ENCODE results near the gene OSCP1.

The OSCP1 gene

DNA sequence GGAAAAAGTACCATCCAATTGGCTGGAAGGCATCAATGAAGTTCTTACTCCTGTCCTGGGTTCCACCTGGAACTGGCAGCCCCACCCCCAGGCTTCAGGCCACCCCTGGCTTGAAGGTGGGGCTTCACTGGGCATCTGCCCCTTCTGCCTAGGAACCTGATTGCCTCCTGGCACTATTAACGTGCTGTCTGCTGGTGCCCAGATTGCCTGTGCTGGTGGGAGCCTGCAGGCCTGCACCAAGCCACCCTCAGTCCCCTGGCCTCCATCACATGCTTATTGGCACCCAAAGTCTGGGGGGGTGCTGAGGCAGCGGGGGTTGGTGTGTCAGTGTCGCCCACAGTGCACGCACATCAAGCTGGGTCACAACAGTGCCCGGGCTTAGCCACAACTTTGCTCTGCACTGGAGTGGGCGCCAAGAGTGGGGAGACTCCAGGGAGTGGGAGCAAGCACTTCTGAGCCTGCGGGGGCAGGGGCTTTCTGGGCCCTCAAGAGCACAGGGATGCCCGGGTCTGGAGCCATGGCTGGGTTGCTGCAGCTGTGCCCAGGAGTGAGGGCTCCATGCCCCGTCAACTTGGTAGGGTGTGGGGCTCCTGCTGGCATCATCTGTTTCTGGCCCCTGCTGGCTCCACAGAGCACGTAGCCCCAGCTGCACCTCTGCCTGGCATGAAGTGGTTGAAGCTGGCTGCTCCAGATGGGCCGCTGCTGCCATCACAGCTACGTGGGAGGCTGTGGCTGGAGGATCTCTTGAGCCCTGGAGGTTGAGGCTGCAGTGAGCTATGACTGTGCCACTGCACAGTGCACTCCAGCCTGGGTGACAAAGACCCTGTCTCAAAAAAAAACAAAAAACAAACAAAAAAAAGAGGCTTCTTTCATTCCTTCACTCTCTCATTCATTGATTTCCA, 48.4 kb downstream of the OSCP1 start:
- DNase-seq (ENCODE audit: low read depth): no peak

DNA sequence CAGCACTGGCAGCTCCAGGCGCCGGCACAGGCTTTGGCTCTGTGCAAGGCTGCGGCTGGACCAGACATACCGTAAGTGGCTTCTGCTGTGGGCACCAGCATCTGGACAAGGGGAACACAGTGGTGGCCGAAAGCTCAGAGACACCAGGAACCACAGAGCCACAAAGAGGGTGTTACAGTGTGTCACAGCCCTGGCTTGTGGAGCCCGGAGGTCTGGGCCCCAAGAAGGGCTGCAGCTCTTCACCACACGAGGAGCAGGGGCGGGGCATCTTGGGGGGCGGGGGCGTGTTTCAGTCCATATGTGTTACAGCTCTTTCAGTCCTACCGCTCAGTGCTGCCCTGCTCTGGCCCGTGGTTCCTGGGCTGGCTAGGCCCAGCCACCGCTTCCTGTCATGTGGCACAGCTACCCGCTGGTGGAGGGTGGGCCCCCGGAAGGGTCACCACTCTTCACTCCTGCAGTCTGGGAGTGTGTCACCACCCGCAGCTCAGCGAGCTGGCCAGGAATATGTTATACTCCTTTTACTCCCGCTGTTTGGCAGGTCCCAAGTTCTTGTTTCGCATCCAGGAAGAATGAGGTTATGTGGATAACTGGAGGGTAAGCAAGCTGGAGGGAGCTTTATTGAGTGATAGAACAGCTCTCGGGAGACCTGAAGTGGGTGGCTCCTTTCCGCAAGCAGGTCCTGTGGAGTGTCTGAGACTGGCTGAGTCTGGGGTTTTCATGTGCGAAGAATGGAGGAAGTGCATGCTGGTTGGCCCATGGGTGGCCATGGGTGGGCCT, 49.2 kb downstream of the OSCP1 start:
- DNase-seq (ENCODE audit: low read depth): no peak

DNA sequence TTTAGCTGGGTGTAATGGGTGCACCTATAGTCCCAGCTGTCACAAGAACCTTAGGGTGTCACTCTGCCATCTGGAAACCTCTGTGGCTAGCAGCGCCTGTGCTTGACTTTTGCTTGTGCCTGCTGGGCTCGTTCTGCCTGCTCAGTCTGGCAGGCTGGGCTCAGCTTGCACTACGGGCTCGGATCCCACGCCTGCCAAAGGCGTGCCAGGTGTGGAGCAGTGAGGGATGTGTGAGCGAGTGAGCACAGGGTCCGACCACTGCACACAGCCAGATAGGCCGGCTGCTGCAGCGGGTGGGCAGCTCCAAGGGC, 49.8 kb downstream of the OSCP1 start:
- no peak for DNase-seq (ENCODE audit: low read depth)

DNA sequence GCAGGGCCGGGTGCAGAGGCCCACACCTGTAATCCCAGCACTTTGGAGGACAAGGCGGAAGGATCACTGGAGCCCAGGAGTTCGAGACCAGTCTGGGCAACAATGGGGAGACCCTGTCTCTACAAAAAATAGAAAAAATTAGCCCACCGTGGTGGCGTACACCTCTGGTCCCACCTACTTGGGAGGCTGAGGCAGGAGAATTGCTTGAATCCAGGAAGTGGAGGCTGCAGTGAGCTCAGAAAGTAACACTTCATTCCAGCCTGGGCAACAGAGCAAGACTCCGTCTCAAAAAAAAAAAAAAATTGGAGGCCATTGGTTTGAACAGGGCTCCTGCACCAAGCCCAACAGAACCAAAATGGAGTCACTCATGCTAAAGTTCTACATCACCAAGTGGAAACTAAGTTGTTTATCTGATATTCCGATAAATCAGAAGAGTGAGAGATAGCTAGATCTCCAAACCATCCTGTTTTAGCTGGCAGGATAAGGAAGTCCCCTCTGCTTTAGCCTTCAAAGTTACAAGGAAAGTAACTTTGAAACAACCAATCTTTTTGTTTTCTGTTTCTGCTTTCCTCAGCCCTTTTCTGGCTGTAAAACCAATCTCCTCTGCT, 51.8 kb downstream of the OSCP1 start:
- no peak for DNase-seq (ENCODE audit: low read depth)

DNA sequence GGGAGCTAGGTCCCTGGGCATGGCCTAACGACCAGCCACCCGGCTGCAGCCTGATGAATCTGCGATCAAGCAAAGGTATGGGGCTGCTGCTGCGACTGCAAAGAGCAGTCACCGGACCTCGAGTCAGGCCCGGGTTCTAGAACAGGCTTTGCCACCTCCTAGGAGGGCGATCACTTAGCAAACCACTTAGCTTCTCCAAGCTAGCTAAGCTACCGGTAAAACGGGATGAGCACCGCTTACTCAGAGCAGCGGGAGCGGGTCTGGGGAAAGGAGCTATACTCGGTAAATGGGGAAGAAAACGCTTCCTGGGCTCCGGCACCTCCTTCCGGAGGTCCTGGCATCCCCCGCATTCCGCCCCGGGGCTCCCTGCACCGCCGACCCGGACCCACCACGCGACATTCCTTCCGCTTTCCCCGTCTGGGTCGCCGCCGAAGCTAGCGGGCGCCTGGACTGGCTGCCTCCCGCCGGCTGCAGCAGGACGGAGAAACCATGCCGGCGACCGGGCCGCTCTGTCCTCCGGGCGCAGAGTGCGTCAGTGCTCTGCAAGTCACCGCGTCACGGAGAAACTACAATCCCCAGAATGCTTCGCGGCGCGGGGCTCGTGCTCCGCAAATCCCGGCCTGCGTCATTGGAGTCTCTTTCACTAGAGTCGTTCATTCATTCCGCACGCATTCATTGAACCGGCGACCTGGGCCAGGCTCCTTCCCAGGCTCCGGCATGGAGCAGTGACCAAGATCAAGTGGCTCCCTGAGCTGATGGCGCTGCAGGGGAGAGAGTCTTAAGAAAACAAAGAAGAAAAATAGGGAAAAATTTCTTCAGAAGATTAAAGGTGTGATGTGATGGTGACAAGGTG, 52.6 kb downstream of the OSCP1 start, which contains the start of gene LSM10:
Gene LSM10 (minus strand): TSS at position 531 of the 853 bp plus-strand sequence. CDS start 3,779 bp downstream, outside the sequence.
- peak; percentile 82 for DNase-seq (ENCODE audit: low read depth)

DNA sequence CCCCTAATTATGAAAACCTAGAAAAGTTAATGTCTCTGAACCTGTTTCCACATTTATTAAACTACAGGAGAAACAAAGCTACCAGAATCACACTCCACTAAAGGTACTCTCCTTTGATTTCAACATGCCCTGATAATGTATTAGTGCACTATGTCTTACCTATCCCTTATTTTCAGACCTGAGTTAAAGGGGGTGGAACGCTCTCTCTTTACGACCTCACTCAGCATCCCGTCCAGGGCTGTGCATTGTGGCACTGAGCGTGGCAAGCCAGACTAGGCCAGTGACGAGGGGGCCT, 53.2 kb downstream of the OSCP1 start:
- no peak for DNase-seq (ENCODE audit: low read depth)

DNA sequence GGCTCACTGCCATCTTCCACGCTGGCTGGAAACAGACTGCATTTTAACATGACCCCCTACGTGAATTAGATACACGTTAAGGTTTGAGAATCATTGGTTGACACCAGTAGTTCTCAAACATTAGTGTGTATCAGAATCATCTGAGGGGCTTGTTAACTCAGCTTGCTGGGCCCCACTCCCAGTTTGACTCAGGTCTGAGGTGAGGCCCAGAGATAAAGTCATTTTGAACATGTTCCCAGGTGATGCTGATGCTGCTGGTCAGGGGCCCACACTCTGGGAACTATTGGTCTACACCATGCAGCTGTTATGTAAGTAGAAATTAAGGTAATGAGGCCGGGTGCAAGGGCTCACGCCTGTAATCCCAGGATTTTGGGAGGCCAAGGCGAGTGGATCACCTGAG, 53.9 kb downstream of the OSCP1 start:
- no peak for DNase-seq (ENCODE audit: low read depth)

DNA sequence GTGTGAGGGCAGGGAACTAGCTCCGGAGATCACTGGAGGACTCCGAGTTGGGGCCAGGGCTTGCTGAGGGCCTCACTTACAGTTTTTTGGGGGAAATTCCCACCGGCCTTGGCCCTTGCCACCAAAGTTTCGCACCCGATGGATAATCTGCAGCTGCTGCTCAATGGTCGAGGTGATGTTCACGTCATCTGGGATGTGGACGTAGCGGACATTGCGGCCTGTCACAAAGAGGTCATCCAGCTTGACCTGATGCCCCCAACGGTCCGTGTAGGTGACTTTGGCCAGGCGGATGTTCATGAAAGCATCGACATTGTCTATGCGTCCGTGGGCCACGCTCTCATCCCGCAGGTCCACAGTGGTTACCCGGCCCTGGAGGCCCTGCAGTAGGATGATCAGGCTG, 56.6 kb downstream of the OSCP1 start:
- no peak for DNase-seq (ENCODE audit: low read depth)

DNA sequence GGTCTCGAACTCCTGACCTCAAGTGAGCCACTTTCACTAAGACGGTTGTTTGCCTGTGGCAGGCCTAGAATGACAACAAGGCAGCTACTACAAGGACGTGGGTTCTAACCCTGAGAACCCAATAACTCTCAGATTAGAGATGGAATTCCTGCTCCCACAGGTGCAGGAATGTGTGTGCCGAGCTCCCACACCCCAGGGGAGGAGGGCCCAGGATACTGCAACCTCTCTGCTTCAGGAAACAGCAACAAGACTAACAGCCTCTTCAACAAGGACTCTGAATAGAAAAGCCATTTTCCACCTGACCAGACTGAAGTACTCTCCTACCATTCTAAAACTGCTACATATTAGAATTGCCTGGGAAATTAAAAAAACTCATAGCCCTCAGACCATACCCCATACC, 57.4 kb downstream of the OSCP1 start:
- DNase-seq (ENCODE audit: low read depth): no peak

DNA sequence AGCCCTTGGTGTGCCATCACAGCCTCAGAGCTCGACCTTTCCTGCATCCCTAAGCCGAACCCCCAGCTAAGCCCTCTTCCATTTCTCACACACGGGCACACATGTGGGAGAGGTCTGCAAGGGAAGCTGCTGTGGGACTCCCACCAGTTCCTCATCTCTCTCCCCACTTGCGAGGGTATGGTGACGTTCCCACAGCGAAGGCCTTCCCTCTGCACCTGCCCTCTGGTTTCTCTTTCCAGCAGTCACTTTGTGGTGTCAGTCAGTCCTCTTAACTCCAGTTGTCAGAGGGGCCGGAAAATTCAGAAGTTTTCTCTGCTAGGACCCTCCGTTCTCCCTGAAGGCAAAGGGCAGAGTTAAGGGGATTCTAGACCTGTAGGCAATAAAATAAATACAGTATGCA, 59.0 kb downstream of the OSCP1 start:
- DNase-seq (ENCODE audit: low read depth): no peak

DNA sequence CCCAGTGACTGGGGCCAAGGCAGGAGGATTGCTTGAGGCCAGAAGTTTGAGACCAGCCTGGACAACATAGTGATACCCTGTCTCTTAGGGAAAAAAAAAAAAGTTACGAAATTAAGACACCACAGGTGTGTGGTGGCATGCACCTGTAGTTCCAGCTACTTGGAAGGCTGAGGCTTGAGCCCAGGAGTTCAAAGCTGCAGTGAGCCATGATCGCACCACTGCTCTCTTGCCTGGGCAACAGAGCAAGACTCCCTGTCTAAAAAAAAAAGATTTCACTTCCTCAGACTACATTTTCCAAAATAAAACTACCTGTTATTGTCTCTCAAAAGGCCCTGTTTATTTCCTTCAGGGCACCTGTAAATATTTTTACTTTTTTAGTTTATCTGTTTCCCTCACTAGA, 59.8 kb downstream of the OSCP1 start:
- no peak for DNase-seq (ENCODE audit: low read depth)

DNA sequence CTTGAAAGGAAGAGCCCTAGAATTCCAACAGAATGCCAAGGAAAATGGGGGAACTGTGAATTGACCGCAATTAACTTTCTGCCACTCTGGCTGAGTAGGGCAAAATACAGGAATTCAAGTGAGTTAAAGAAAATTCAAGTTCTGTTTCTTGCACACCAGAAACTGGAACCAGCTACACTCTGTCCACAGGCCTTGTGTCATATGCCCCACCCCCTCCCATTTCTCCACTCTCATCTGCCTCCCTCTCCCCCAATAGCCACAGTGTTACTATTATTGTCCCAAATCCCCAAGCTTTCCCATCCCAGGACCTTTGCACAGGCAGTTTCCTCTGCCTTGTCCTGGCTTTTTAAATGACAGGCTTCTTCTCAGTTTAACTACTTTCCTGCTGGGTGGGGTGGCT, 60.3 kb downstream of the OSCP1 start:
- no peak for DNase-seq (ENCODE audit: low read depth)

DNA sequence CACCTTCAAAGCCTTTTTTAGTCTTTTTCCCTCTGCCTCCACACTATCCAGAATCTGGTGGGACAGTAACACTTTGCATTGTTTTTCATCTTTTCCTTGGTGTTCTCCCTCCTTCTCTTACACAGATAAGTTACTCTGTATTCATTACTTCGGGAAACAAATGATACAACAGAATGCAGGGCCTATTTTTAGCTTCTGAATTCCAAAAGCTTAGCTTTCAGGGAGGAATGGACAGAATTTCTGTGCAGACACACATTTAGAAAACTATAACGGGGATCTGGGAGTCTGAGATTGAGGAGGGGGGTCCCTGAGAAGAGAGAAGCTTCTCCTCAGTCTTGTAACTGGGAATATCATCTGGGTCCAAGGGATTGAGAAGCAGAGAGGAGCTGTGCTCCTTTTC, 61.0 kb downstream of the OSCP1 start:
- no peak for DNase-seq (ENCODE audit: low read depth)

DNA sequence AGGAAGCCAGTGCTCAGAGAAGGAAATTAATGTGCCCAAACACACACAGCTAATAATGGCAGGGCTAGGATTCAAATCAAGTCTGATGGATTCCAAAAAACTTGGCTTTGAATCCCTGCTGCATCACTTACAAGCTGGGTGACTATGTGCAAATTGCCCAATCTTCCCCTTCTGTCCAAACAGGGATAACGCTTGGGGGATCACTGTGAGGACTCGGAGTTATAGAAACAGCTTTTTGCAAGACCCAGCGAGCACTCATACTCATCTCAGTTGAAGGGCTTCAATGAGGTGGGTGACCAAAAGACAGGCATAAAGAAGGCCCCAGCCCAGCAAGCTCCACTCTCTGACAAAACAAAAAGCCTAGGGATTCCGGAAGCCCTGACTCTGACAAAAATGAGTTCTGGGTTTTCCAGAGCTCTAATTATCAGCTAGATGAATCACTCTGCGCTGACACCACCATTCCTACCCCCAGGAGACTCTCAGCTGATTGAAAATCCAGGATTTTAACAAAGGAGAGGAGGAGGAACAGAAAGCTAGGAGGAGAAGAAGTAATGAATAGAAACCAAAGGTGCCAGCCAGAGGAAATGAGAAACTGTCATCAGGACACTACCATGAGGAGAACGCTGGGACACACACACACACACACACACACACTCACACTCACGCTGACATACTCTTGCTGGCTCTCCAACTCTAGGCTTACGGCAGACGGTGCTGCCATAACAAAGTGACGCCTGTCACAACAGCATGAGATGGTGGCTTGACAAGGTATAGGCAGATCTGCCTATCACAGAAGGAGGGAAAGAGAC, 62.9 kb downstream of the OSCP1 start:
- no peak for DNase-seq (ENCODE audit: low read depth)

DNA sequence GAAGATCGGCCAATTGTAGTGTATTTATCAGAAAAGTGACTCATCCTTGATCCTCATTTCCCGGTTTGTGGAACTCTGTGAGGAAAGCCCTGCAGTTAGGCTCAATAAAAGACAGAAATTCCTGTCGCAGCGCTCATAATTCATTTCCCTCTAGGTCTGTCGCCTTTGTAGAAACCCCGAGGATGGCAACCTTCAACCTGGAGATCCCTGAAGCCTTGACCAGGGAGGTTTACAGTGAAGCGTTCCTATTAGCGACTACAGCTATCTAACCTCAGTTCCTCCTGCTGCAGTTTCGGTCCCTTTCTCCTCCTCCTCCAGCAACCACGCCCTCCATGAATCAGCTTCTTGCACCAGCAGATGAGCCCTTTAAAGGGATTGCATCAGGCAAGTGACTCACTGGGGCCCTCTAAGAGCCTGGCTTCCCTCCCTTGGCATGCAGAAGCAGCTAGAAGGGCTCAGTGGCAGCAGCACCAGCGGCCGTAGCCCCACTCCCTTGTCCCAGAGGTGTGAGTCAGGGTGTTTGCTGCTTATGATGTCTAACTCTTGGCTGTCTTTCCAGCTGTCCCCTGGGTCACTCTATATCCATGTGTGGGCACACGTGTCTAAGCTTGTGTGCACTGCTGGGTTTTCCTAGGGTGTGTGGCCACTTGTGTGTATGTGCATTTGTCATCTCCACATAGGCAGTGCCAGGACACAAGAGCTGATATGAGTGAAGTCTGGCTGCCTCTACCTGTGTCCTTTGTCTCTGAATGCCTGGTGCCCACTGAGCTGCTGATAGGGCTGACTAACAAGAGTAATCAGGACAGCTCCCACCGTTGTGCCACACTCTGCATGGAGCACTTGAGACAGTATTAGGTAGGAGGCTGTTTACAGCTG, 63.7 kb downstream of the OSCP1 start:
- peak; percentile 85 for DNase-seq (ENCODE audit: low read depth)

DNA sequence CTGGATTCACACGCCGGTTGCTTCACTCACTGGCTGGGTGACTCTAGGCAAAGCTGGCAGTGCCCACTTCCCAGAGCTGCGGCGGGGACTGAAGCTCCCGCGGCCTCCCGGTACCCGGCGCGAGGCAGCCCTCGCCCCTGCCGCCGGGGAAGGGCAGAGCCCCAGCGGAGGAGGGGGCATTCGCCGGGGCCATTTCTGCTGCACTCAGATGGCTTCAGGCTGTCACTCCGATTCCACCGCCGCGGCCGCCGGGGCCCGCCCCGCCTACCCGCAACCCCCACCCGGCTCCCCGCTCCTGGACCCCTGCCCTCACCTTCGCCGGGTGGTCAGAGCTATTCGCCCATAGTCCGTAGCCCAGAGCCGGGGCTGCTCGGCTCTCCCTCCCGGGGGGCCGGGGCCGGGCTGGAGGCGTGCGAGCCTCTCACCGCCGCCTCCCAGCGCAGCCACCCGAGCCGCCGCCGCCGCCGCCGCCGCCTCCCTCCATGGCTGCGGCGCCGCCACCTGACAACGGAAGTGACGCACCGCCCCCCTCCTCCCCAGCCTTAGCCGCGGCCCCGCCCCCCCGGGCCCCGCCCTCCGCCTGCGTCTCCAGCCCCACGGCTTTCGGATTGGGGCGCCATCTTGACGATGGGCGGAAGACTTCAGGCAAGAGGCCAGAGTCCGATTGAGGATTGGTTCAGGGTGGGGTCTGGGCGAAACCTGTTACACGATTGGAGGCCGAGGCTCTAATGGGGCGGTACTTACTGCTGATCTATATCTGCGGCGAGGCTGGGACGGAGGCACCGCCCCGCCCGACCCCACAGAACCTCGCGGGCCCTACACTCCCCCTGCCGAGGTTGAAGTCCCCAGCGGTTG, 64.6 kb downstream of the OSCP1 start, which contains the start of gene STK40:
Gene STK40 (minus strand): TSS at position 515 of the 855 bp plus-strand sequence. CDS start 24,592 bp downstream, outside the sequence.
- peak; percentile 97 for DNase-seq (ENCODE audit: low read depth)

DNA sequence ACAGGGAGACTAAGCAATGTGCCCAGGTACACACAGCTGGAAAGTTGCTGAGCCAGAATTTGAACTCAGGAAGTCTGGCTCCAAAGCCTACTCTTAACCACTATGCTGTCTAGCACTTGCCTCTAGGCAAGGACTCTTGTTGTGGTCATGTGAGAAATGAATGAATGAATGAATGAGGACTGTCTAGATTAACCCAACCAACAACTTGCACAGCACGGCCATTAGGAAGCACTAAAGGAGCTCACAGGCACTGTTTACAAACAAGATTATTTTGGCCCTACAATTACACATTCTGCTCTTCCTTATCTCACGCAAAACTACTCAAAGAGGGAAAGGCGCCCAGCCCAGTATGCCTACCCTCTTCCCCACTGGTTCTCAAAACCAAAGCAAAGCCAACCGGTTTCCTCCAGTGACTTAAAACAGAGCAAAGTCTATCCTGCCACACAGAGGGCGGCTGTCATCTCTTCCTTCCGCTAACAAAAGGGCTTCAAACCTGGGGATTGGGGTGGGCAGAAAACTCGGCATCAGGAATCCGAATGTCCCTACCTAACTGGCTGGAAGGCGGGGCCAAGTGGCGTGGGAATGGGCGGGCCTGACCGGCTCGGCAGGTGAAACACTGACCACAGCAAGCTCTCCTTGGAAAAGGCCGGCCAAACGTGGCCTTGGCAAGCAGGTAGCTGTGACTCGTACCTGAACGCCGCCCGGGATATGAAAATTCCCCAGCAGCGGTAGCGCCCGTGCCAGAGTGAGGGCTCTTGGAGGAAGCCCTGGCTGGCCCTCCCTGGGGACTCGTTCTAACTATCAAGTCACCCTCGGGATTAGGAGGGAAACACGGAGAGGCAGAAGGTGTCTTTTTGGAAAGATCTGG, 65.5 kb downstream of the OSCP1 start:
- no peak for DNase-seq (ENCODE audit: low read depth)

DNA sequence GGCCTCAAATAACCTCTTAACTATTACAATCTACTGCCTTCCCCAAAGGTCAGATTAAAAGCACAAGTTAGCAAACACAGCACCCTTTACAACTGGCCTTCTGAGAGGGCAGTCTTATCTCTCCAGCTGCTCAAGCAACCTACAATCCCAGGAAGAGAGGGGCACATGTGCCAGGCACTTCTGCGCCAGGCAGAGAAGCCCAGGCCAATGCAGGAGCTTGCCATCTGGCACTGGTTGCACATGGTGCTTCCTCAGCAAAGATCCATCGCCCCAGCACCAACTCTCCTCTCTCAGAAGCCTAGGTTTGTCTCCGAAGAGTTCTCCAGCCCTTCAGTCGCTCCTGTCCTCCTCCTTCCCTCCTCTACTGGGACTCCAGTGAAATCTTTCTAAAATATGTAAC, 67.0 kb downstream of the OSCP1 start:
- no peak for DNase-seq (ENCODE audit: low read depth)

All from activated T-helper 9 cell treated with anti-CD3 and anti-CD28 coated beads, Interleukin-2, amount 50 U/mL, for 16 hours (primary cell).